ENCODE results near the gene SIK3. TPM values are rescaled to one million over a fixed set of nuclear protein-coding genes. Genes with fewer than 3 reads are reported as not detected.

SIK3 gene
- 32.9 TPM for total RNA-seq
- long read RNA-seq, full-length matches to known transcripts = 1 of 35 reads
- long read RNA-seq, partial matches to known transcripts = 20 of 35 reads
- long read RNA-seq, other reads (novel, unspliced or antisense) = 14 of 35 reads

DNA sequence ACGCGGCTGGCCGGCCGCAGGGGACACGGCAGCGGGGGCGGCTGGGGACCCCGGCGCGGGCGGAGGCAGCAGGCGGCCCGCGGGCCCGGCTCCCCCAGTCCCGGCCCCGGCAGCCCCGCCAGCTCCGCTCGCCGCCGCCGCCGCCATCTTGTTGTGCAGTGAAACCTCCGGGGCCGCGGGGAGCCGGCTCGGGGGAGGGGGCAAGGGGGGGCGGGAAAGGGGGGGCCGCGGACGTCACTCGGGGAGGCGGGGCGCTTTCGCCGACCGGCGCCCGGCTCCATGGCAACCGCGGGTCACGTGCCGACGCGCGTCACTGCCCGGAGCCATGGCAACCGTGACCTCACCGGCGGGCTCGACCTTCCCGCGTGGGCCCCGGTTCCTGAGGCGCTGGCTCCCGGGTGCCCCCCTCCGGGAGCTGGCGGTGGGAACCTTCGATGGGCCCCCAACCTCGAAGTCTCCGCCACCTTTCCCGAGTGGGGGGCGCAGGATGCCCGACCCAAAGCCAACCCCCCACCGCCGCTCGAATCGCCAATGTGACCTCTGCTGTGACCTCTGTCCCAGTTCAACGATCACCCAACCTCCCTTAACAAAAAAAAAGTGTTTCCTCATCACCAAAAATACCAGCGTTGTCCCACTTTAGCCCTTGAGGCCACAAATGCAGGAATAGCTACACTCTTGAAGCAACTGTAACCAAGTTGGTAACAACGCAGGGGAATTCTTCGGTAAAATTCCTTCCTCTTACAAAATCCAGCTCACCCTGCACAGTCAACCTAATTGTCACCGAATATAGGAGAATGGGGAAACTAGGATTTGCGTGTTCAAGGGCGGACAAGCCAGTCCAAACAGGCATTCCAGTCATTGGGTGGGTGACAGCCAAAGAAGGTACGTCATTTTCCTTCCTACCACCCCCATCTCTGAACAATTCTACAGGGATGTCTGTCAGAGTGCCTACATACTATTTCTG lies at the start of gene SIK3:
TSS of gene SIK3 (minus strand) at position 160 of the 964 bp plus-strand sequence. CDS start at position 147, 13 bp downstream.
- peak within 1 kb of the TSS; percentile 77 for H3K4me3 ChIP-seq
- no peaks in the 10 kb centered on the region for H3K36me3 ChIP-seq
- DNase-seq (peak; percentile 96), ATAC-seq (peak; percentile 95 to 96)
- H3K27me3 ChIP-seq (ENCODE audit: low read depth) = no peaks in the 10 kb centered on the region
- H3K4me1 ChIP-seq = peaks cover 48% of the 10 kb centered on the region
- peak within 1 kb of the TSS; percentile 93 for H3K27ac ChIP-seq
- TF ChIP-seq CTCF (IDR thresholded peaks at IDR 0.05) = no peak
- no peaks in the 10 kb centered on the region for H3K9me3 ChIP-seq
- intact Hi-C loops (cut with DNase I) = no loop called here

- ATAC-seq = no peak
- intact Hi-C loops (cut with DNase I) = no loop called here
- H3K9me3 ChIP-seq = no peaks in the 10 kb centered on the region
Measured at GRCh38 chr11:117146521-117146920, 48.3 kb upstream of the SIK3 start.

GRCh38 chr11:117145393-117145761 lies 47.1 kb upstream of the SIK3 start:
- peaks cover 50% of the 10 kb centered on the region for H3K4me1 ChIP-seq
- DNase-seq (no peak), ATAC-seq (no peak)
- H3K36me3 ChIP-seq = peaks cover 24% of the 10 kb centered on the region
- TF ChIP-seq CTCF (IDR thresholded peaks at IDR 0.05) = no peak
- intact Hi-C loops (cut with DNase I) = no loop called here
- H3K9me3 ChIP-seq = no peaks in the 10 kb centered on the region
- H3K4me3 ChIP-seq = peak overlapping the region; percentile 91
- no peaks in the 10 kb centered on the region for H3K27me3 ChIP-seq (ENCODE audit: low read depth)
- peak overlapping the region; percentile 88 for H3K27ac ChIP-seq

More at GRCh38 chr11:117146521-117146920, 48.3 kb upstream of the SIK3 start:
- peaks cover 27% of the 10 kb centered on the region for H3K36me3 ChIP-seq
- DNase-seq = no peak
- TF ChIP-seq CTCF (IDR thresholded peaks at IDR 0.05) = no peak
- H3K4me3 ChIP-seq = no peak overlapping the region
- H3K27me3 ChIP-seq (ENCODE audit: low read depth) = no peaks in the 10 kb centered on the region
- H3K4me1 ChIP-seq = peaks cover 50% of the 10 kb centered on the region
- no peak overlapping the region for H3K27ac ChIP-seq

GRCh38 chr11:117144477-117145392 lies 46.5 kb upstream of the SIK3 start:
- no peak for TF ChIP-seq CTCF (IDR thresholded peaks at IDR 0.05)
- DNase-seq = peak; percentile 72
- Histone ChIP-seq H3K27ac (peak overlapping the region; percentile 88), H3K4me1 (peaks cover 46% of the 10 kb centered on the region), H3K4me3 (peak overlapping the region; percentile 91), H3K36me3 (peaks cover 23% of the 10 kb centered on the region), H3K9me3 (no peaks in the 10 kb centered on the region), H3K27me3 (ENCODE audit: low read depth) (no peaks in the 10 kb centered on the region)
- intact Hi-C loops (cut with DNase I) = no loop called here
- ATAC-seq = peak; percentile 86 to 88

DNA sequence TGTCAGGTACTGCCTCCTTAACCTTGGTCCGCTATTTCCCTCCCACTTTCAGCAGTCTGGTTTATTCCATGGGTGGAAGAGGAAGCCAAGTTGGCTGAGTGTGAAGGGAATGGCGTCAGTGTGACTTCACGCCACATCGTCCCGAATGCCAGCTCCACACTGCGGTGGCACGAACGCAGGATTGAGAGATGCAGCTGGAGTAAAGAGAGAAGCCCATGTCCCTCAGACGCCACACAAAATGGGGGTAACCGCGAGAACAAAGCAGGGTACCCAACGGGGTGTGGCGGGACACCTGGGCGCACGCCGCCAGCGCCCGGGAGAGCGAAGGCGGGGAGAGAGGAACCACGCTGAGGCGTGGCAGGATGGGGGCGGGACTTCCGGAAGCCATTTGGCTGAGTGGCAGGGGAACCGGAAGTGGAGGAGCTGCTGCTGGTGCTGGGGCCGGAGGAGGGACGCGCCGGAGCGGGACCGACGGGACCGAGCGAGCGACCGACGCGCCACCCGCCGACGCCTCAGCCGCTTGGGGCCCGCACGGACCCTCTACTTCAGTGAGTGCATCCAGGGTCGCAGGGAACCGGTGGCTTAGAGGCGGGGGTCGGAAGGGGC lies 45.7 kb upstream of the SIK3 start, which contains the start of gene PAFAH1B2:
TSS of gene PAFAH1B2 (plus strand) at position 417 of the 606 bp plus-strand sequence. CDS start 8,161 bp downstream, outside the sequence.
- intact Hi-C loops (cut with DNase I) = no loop called here
- H3K27me3 ChIP-seq (ENCODE audit: low read depth) = no peaks in the 10 kb centered on the region
- peak within 1 kb of the TSS; percentile 88 for H3K27ac ChIP-seq
- ATAC-seq = peak; percentile 99
- H3K36me3 ChIP-seq = peaks cover 21% of the 10 kb centered on the region
- no peaks in the 10 kb centered on the region for H3K9me3 ChIP-seq
- peak; percentile 96 for DNase-seq
- no peak for TF ChIP-seq CTCF (IDR thresholded peaks at IDR 0.05)
- peaks cover 44% of the 10 kb centered on the region for H3K4me1 ChIP-seq
- H3K4me3 ChIP-seq = peak within 1 kb of the TSS; percentile 91

All from lower lobe of right lung (tissue), 2 donors.